Activated naive CD4-positive, alpha-beta T cell treated with anti-CD3 and anti-CD28 coated beads for 36 hours (primary cell): ENCODE measurements around the gene RCL1. TPM values are rescaled to one million over a fixed set of nuclear protein-coding genes. Genes with fewer than 3 reads are reported as not detected.
"Not testable (repeated sequence)": the region's sequence is repeated elsewhere in the genome, so short reads cannot be mapped to it uniquely, and the experiment has no call there.

Experiments used
- CTCF ChIA-PET: fragments of 350-600 bp; sonication (Branson Sonifier 250); formaldehyde crosslinking; loops from one replicate; lab custom pipeline; 2021; ENCODE audit warnings: antibody characterized with exemption; lab: Charles Lee
- DNase-seq: peaks from one replicate; pipeline ENCODE4 v3.0.0-alpha.2; 2020
- H3K27ac Mint-ChIP-seq: one replicate; pipeline ENCODE4 v1.8.0; 2021; ENCODE audit warnings: mild to moderate bottlenecking, mixed read lengths
- H3K27me3 Mint-ChIP-seq: one replicate; pipeline ENCODE4 v1.8.0; 2021; ENCODE audit warnings: low read depth, mixed read lengths
- H3K36me3 Mint-ChIP-seq: one replicate; pipeline ENCODE4 v1.8.0; 2021; ENCODE audit warnings: low read depth, mixed read lengths
- H3K4me1 Mint-ChIP-seq: one replicate; pipeline ENCODE4 v1.8.0; 2021; ENCODE audit warnings: low read depth, mixed read lengths
- H3K4me3 Mint-ChIP-seq: one replicate; pipeline ENCODE4 v1.8.0; 2021; ENCODE audit warnings: mild to moderate bottlenecking, moderate library complexity, mixed read lengths
- H3K9me3 Mint-ChIP-seq: one replicate; pipeline ENCODE4 v1.8.0; 2021; ENCODE audit warnings: mixed read lengths
- intact Hi-C: fragments of 100-400 bp; cut with micrococcal nuclease; formaldehyde crosslinking; loops from one replicate; pipeline ENCODE4 v1.15.1; 2023
- total RNA-seq, 2 experiments: library from RNA; stranded (reverse); gene quantifications; one replicate each; pipeline ENCODE4 v1.2.3, GENCODE V29; 2021

RCL1 gene
- total RNA-seq, 2 experiments from 2014 or later: 26.9 to 30.7 TPM

DNA sequence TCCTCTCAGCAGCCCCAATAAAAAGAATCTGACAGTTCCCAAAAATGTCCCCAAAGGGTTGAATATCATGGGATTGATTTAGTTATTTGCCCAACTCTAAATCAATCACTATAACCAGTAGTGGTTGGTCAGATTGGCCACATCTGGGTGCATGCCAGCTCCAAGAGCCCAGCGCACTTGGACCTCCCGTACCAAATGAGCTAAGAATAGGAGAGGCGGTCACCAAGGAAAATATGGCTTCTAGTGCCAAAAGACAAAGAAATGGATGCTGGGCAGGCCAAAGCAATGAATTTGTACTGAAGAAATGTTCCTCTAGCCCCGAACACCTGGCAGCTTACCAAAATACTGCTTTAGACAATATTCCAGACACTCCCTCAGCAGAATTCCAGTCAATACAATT is 80.3 kb downstream of the RCL1 start:
- DNase-seq: no peak
- no peaks in the 10 kb centered on the region for H3K9me3 Mint-ChIP-seq
- intact Hi-C loops: no loop called here
- no peak overlapping the region for H3K4me3 Mint-ChIP-seq
- no peak overlapping the region for H3K27ac Mint-ChIP-seq
- H3K36me3 Mint-ChIP-seq: peaks cover 18% of the 10 kb centered on the region
- CTCF ChIA-PET: interaction anchor here (0.6 kb wide), 1 partner anchor 87 kb away, joined by 5 read pairs; no protein-coding TSS in a partner anchor
- no peaks in the 10 kb centered on the region for H3K4me1 Mint-ChIP-seq
- H3K27me3 Mint-ChIP-seq: no peaks in the 10 kb centered on the region

DNA sequence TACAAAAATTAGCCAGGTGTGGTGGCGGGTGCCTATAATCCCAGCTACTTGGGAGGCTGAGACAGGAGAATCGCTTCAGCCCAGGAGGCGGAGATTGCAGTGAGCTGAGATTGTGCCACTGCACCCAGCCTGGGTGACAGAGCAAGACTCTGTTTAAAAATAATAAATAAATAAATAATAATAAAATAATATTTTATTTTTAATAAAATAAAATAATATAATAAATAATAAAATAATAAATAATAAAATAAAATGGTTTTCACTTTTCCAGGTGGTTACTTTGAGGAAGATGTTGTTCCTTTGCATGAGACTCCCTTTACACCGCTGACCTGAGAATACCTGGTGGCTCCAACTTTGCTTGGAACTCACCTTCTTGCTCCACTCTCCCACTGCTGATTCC is 82.8 kb downstream of the RCL1 start:
- Mint-ChIP-seq H3K4me3 (no peak overlapping the region), H3K27ac (no peak overlapping the region), H3K9me3 (no peaks in the 10 kb centered on the region), H3K4me1 (no peaks in the 10 kb centered on the region), H3K27me3 (no peaks in the 10 kb centered on the region), H3K36me3 (peaks cover 20% of the 10 kb centered on the region)
- CTCF ChIA-PET: interaction anchor here (0.6 kb wide), 2 partner anchors 12 to 114 kb away, joined by 3 to 5 read pairs; no protein-coding TSS in a partner anchor
- DNase-seq: no peak
- intact Hi-C loops: no loop called here

DNA sequence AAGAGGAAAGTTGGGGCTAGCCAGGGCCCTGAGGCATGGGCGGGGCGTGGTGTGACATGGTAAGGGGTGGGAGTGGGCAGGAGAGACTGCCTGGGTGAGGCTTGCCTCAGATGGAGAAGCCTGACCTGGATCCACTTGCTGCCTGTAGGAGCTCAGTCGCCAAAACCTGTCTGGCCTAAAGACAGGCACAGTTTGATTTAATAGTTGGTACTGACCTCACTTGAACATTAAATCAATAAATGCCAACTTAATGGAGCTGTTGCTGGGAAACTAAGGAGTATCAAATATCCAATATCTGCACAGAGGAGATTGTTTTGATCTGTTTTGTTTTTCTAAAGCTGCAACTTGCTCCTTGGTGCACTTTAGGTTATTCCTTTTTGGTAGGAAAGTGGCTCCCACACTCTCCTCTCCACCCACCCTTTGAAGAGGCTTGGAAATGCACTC is 86.4 kb downstream of the RCL1 start:
- Mint-ChIP-seq H3K9me3 (no peaks in the 10 kb centered on the region), H3K27ac (no peak overlapping the region), H3K4me3 (no peak overlapping the region), H3K27me3 (no peaks in the 10 kb centered on the region), H3K4me1 (no peaks in the 10 kb centered on the region), H3K36me3 (peaks cover 19% of the 10 kb centered on the region)
- DNase-seq: no peak
- intact Hi-C loops: no loop called here
- CTCF ChIA-PET: interaction anchor here (0.9 kb wide), 1 partner anchor 9 kb away, joined by 3 read pairs; no protein-coding TSS in a partner anchor

DNA sequence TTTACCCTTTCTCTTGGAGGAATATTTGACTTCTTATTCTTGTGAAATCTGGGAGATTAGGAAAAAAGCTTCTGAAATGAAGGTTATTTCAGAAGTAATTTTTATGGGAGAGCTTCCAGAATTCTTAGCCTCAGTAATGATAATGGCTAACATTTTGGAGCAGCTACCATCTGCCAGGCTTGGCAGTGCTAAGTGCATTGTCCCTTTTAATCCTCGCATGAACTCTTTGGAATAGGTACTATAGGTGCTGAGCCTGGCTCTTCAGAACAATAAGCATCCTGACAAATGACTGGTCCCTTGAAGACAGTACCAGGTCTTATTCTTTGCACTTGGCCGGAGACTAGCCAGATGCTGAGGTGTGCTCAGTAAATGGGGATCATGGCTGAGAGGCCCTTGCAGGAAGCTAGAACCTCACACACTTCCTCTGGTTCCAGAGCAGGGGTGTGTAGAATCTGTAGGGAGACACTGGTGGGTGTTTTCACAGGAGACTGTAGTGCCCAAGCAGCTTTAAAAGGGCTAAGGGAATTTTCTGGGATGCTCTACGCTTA is 90.7 kb downstream of the RCL1 start:
- Mint-ChIP-seq H3K36me3 (peaks cover 8% of the 10 kb centered on the region), H3K27me3 (no peaks in the 10 kb centered on the region), H3K4me1 (no peaks in the 10 kb centered on the region), H3K4me3 (no peak overlapping the region), H3K9me3 (no peaks in the 10 kb centered on the region), H3K27ac (no peak overlapping the region)
- CTCF ChIA-PET: interaction anchor here (1.2 kb wide), 1 partner anchor 105 kb away, joined by 4 read pairs; no protein-coding TSS in a partner anchor
- no peak for DNase-seq
- intact Hi-C loops: no loop called here

DNA sequence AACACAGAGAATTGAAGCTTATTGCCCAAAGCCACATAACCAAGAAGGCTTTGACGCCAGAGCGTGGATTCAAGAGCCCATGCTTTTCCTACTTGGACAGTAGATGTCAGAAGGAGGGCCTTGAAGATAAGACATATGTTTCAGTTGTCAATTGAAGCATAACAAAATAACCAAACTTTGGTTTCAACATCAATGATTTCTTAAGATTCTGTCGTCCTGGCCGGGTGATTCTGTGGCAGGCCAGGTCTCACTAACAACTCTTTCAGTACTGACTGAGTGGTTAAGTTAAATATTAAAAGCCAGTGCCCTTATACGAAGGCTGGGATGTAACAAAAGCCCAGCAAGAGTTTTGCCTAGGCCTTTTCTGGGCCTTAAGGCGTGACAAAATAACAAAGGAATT is 94.0 kb downstream of the RCL1 start:
- Mint-ChIP-seq H3K9me3 (no peaks in the 10 kb centered on the region), H3K36me3 (peaks cover 6% of the 10 kb centered on the region), H3K27me3 (no peaks in the 10 kb centered on the region), H3K4me3 (no peak overlapping the region), H3K27ac (no peak overlapping the region), H3K4me1 (no peaks in the 10 kb centered on the region)
- intact Hi-C loops: no loop called here
- CTCF ChIA-PET: interaction anchor here (0.7 kb wide), 1 partner anchor 24 kb away, joined by 4 read pairs; no protein-coding TSS in a partner anchor
- no peak for DNase-seq

DNA sequence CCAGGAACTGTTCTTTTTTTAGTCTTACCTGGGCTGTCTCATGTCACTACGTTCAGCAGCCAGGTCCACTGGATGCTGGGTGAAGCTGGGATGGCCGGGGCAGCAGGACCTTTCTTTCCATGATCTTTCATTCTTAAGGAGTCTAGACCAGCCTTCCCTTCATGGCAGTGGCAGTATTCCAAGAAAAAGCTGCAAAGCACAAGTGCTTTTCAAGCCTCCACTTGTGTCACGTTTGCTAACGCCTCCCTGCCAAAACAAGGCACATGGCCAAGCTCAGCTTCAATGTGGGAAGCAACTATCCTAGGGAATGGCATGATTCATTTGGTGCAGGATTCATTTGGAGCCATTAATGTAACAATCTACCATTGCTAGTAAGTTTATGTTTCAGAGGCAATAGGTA is 94.8 kb downstream of the RCL1 start:
- no peak for DNase-seq
- Mint-ChIP-seq H3K27ac (no peak overlapping the region), H3K9me3 (no peaks in the 10 kb centered on the region), H3K4me3 (no peak overlapping the region), H3K36me3 (peaks cover 4% of the 10 kb centered on the region), H3K4me1 (no peaks in the 10 kb centered on the region), H3K27me3 (no peaks in the 10 kb centered on the region)
- CTCF ChIA-PET: interaction anchor here (0.6 kb wide), 1 partner anchor 100 kb away, joined by 3 read pairs; no protein-coding TSS in a partner anchor
- intact Hi-C loops: no loop called here

DNA sequence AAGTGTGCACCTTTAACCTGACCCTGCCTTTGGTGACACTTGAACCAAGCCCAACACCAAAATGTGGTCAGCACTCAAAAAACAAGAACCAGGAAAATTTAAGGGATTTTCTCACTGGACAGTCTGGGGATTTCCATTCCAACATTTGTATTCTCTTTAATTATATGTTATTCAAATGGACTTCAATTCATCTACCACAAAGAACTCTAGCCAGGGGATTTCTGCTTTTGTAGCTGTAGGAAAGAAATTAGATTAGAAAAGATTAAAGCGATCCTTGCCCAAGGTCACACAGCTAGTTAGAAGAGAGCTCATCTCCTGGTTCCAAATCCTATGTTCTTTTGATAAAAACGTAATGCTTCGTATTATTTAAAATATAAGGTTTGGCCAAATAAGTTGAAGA is 97.5 kb downstream of the RCL1 start:
- intact Hi-C loops: no loop called here
- H3K4me1 Mint-ChIP-seq: peaks cover 9% of the 10 kb centered on the region
- H3K27me3 Mint-ChIP-seq: no peaks in the 10 kb centered on the region
- H3K4me3 Mint-ChIP-seq: no peak overlapping the region
- H3K27ac Mint-ChIP-seq: no peak overlapping the region
- H3K9me3 Mint-ChIP-seq: no peaks in the 10 kb centered on the region
- CTCF ChIA-PET: interaction anchor here (0.7 kb wide), 1 partner anchor 505 kb away, joined by 3 read pairs; no protein-coding TSS in a partner anchor
- no peaks in the 10 kb centered on the region for H3K36me3 Mint-ChIP-seq
- no peak for DNase-seq

DNA sequence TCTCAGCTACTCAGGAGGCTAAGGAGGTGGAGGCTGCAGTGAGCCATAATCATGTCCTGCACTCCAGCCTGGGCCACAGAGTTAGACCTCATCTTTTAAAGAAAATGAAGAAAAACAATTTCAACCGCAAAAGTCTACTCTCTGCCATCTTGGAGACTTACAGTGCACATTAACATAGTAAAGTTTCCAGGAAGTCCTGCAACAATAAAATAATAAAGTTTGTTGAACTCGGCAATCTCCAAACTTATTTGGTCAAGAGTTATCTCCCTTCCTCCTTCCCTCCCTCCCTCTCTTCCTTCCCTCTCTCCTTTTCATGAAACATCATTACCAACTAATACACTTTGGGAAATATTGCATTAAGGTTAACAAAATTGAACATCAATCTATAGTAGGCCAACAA is 98.2 kb downstream of the RCL1 start:
- H3K27me3 Mint-ChIP-seq: no peaks in the 10 kb centered on the region
- no peaks in the 10 kb centered on the region for H3K36me3 Mint-ChIP-seq
- intact Hi-C loops: no loop called here
- CTCF ChIA-PET: interaction anchor here (0.7 kb wide), 1 partner anchor 506 kb away, joined by 3 read pairs; no protein-coding TSS in a partner anchor
- no peak overlapping the region for H3K27ac Mint-ChIP-seq
- no peak overlapping the region for H3K4me3 Mint-ChIP-seq
- H3K9me3 Mint-ChIP-seq: no peaks in the 10 kb centered on the region
- no peak for DNase-seq
- H3K4me1 Mint-ChIP-seq: peaks cover 9% of the 10 kb centered on the region

DNA sequence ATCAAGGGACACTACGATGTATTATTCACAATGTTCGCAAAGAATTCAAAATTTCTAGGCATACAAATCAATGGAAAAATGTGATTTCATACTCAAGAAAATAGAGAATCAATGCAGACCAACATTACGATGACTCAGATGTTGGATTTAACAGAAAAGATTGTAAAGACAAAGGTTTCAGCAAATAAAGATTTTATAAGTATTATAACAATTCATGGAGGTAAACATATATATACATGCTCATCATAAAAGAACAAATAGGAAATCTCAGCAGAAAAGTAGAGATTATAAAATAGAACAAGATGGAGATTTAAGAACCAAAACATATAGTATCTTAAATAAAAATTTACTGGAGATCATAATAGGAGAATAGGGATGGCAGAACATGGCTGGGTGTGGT is 98.9 kb downstream of the RCL1 start:
- Mint-ChIP-seq H3K27me3 (no peaks in the 10 kb centered on the region), H3K36me3 (no peaks in the 10 kb centered on the region), H3K27ac (no peak overlapping the region), H3K9me3 (no peaks in the 10 kb centered on the region), H3K4me1 (peaks cover 9% of the 10 kb centered on the region), H3K4me3 (no peak overlapping the region)
- intact Hi-C loops: no loop called here
- CTCF ChIA-PET: no interaction called here
- DNase-seq: no peak

DNA sequence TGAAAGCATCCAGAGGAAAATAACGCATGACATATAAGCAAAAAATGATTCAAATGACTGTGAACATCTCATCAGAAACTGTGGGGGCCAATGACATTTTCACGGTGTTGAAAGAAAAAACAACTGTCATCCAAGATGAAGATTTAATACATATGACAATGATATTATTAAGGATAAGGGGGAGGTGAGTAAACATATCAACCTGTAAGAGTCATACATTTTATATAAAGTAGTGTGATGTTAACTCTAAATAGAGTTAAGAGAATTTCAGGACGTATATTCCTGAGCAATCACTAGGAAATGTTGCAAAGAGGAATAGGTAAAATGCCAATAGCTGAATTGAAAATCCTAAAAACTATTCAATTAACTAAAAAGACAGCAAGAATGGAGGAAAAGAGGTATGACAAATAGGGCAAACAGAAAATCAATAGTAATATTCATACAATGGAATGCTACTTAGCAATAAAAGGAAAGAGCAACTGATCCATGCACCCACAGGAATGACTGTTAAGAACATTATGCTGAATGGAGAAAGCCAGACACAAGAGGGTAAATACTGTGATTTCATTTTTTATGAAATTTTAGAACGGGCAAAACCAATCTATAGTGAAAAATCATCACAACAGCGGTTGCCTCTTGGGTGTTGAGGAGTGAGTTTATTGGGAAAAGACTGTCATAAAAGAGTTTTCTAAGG is 99.9 kb downstream of the RCL1 start:
- intact Hi-C loops: no loop called here
- H3K4me1 Mint-ChIP-seq: peaks cover 9% of the 10 kb centered on the region
- H3K9me3 Mint-ChIP-seq: peaks cover 3% of the 10 kb centered on the region
- H3K4me3 Mint-ChIP-seq: no peak overlapping the region
- no peaks in the 10 kb centered on the region for H3K27me3 Mint-ChIP-seq
- H3K36me3 Mint-ChIP-seq: no peaks in the 10 kb centered on the region
- DNase-seq: no peak
- CTCF ChIA-PET: no interaction called here
- H3K27ac Mint-ChIP-seq: no peak overlapping the region

DNA sequence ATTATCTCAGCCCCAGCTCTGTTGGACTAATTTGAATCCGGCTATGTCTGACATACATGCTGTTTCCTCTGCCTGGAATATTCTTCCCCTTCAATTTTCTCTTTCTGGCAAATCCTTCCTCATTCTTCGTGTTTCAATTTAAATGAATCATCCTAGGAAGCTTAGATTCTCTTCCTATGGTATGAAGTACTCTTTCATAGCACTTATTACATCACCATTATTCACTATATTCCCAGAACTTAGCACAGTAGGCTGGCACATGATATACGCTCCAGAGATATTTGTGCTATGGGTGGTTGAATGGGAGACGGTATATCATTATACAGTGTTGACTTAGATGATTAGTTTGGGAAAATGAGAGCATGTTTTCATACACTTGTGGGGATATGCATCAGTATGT is 101.3 kb downstream of the RCL1 start:
- DNase-seq: no peak
- H3K9me3 Mint-ChIP-seq: peaks cover 11% of the 10 kb centered on the region
- no peak overlapping the region for H3K27ac Mint-ChIP-seq
- H3K4me1 Mint-ChIP-seq: peaks cover 9% of the 10 kb centered on the region
- H3K4me3 Mint-ChIP-seq: no peak overlapping the region
- no peaks in the 10 kb centered on the region for H3K27me3 Mint-ChIP-seq
- peaks cover 8% of the 10 kb centered on the region for H3K36me3 Mint-ChIP-seq
- CTCF ChIA-PET: interaction anchor here (1.4 kb wide), 1 partner anchor 134 kb away, joined by 4 read pairs; no protein-coding TSS in a partner anchor
- intact Hi-C loops: no loop called here

DNA sequence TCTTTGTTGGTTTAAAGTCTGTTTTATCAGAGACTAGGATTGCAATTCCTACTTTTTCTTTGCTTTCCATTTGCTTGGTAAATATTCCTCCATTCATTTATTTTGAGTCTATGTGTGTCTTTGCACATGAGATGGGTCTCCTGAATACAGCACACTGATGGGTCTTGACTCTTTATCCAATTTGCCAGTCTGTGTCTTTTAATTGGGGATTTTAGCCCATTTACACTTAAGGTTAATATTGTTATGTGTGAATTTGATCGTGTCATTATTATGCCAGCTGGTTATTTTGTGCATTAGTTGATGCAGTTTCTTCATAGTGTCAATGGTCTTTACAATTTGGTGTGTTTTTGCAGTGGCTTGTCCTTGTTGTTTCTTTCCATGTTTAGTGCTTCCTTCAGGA is 107.1 kb downstream of the RCL1 start:
- H3K4me3 Mint-ChIP-seq, DNase-seq, H3K27me3 Mint-ChIP-seq, H3K27ac Mint-ChIP-seq, CTCF ChIA-PET, H3K4me1 Mint-ChIP-seq: not testable (repeated sequence)
- H3K36me3 Mint-ChIP-seq: peaks cover 26% of the 10 kb centered on the region
- H3K9me3 Mint-ChIP-seq: peaks cover 23% of the 10 kb centered on the region
- intact Hi-C loops: loop anchor here (5.0 kb wide), 1 partner anchor 38 kb away; no protein-coding TSS in a partner anchor
